Measurements from ENCODE around the gene UXS1. TPM values are rescaled to one million over a fixed set of nuclear protein-coding genes. Genes with fewer than 3 reads are reported as not detected.

UXS1 gene
- total RNA-seq, 4 donors from 2014 or later, result 37.0 to 86.6 (median 62.5) TPM

GRCh38 chr2:106117882-106118684 is 76.0 kb downstream of the UXS1 start:
- H3K36me3 ChIP-seq, result no peaks in the 10 kb centered on the region
- H3K4me3 ChIP-seq, result no peak overlapping the region
- 65 to 77% methylated on average over 6 to 9 of the region's 9 CpGs for WGBS, 2 donors (ENCODE audit: low coverage in 1 of 2)
- H3K9me3 ChIP-seq, result no peaks in the 10 kb centered on the region
- H3K27me3 ChIP-seq, result no peaks in the 10 kb centered on the region
- no peak overlapping the region for H3K27ac ChIP-seq
- DNase-seq, result no peak
- intact Hi-C loops (cut with DNase I; ENCODE audit: low total_unique reads), result no loop called here
- no peaks in the 10 kb centered on the region for H3K4me1 ChIP-seq
- TF ChIP-seq CTCF (IDR thresholded peaks at IDR 0.05) (no peak), POLR2A (IDR thresholded peaks at IDR 0.05) (no peak), EP300 (IDR thresholded peaks at IDR 0.05; ENCODE audit: low read depth) (no peak), POLR2AphosphoS5 (IDR thresholded peaks at IDR 0.05) (no peak)
- in situ Hi-C loops (cut with MboI; ENCODE audit: low pct_ligation_motif_present in 1 of 4, low pct_unique_long_range_greater_than_20kb in 1 of 4, low sequenced_read_pairs in 3 of 4), result loop anchor here in 2 of 4 donors (25.0 kb wide), 2 partner anchors 419 to 469 kb away; no protein-coding TSS in a partner anchor

GRCh38 chr2:106117347-106117746 is 76.8 kb downstream of the UXS1 start:
- in situ Hi-C loops (cut with MboI; ENCODE audit: low pct_ligation_motif_present in 1 of 4, low pct_unique_long_range_greater_than_20kb in 1 of 4, low sequenced_read_pairs in 3 of 4) (loop anchor here in 2 of 4 donors (25.0 kb wide), 2 partner anchors 420 to 470 kb away; no protein-coding TSS in a partner anchor), intact Hi-C loops (cut with DNase I; ENCODE audit: low total_unique reads) (no loop called here)
- H3K4me1 ChIP-seq, result no peaks in the 10 kb centered on the region
- H3K9me3 ChIP-seq, result no peaks in the 10 kb centered on the region
- no peaks in the 10 kb centered on the region for H3K27me3 ChIP-seq
- no peaks in the 10 kb centered on the region for H3K36me3 ChIP-seq
- WGBS, 2 donors (ENCODE audit: low coverage in 1 of 2), result 92% methylated on average over 5 of the region's 5 CpGs; no CpG with 5 or more reads in 1 of the 2 donors
- H3K4me3 ChIP-seq, result no peak overlapping the region
- DNase-seq, result no peak
- no peak overlapping the region for H3K27ac ChIP-seq
- no peak for TF ChIP-seq POLR2AphosphoS5 (IDR thresholded peaks at IDR 0.05)
- TF ChIP-seq CTCF (IDR thresholded peaks at IDR 0.05), result no peak
- TF ChIP-seq EP300 (IDR thresholded peaks at IDR 0.05; ENCODE audit: low read depth), result no peak
- no peak for TF ChIP-seq POLR2A (IDR thresholded peaks at IDR 0.05)

GRCh38 chr2:106116248-106116647 is 77.9 kb downstream of the UXS1 start:
- no peak for DNase-seq
- H3K36me3 ChIP-seq, result no peaks in the 10 kb centered on the region
- no peak overlapping the region for H3K4me3 ChIP-seq
- WGBS, 2 donors (ENCODE audit: low coverage in 1 of 2), result 88 to 90% methylated on average over 3 to 5 of the region's 5 CpGs
- in situ Hi-C loops (cut with MboI; ENCODE audit: low pct_ligation_motif_present in 1 of 4, low pct_unique_long_range_greater_than_20kb in 1 of 4, low sequenced_read_pairs in 3 of 4) (loop anchor here in 2 of 4 donors (25.0 kb wide), 2 partner anchors 421 to 471 kb away; no protein-coding TSS in a partner anchor), intact Hi-C loops (cut with DNase I; ENCODE audit: low total_unique reads) (no loop called here)
- H3K27ac ChIP-seq, result no peak overlapping the region
- H3K9me3 ChIP-seq, result no peaks in the 10 kb centered on the region
- TF ChIP-seq CTCF (IDR thresholded peaks at IDR 0.05), result no peak
- TF ChIP-seq POLR2A (IDR thresholded peaks at IDR 0.05), result no peak
- TF ChIP-seq POLR2AphosphoS5 (IDR thresholded peaks at IDR 0.05), result no peak
- TF ChIP-seq EP300 (IDR thresholded peaks at IDR 0.05; ENCODE audit: low read depth), result no peak
- no peaks in the 10 kb centered on the region for H3K27me3 ChIP-seq
- no peaks in the 10 kb centered on the region for H3K4me1 ChIP-seq

GRCh38 chr2:106115665-106116064 is 78.4 kb downstream of the UXS1 start:
- WGBS, 2 donors (ENCODE audit: low coverage in 1 of 2), result 88% methylated on average over 4 of the region's 4 CpGs; no CpG with 5 or more reads in 1 of the 2 donors
- Histone ChIP-seq H3K36me3 (peaks cover 0 to 5% (median 0%) of the 10 kb centered on the region in 4 donors), H3K27ac (no peak overlapping the region), H3K4me3 (no peak overlapping the region), H3K9me3 (no peaks in the 10 kb centered on the region), H3K4me1 (no peaks in the 10 kb centered on the region), H3K27me3 (no peaks in the 10 kb centered on the region)
- intact Hi-C loops (cut with DNase I; ENCODE audit: low total_unique reads) (no loop called here), in situ Hi-C loops (cut with MboI; ENCODE audit: low pct_ligation_motif_present in 1 of 4, low pct_unique_long_range_greater_than_20kb in 1 of 4, low sequenced_read_pairs in 3 of 4) (loop anchor here in 2 of 4 donors (25.0 kb wide), 2 partner anchors 422 to 472 kb away; no protein-coding TSS in a partner anchor)
- TF ChIP-seq EP300 (IDR thresholded peaks at IDR 0.05; ENCODE audit: low read depth), result no peak
- no peak for TF ChIP-seq POLR2AphosphoS5 (IDR thresholded peaks at IDR 0.05)
- TF ChIP-seq POLR2A (IDR thresholded peaks at IDR 0.05), result no peak
- TF ChIP-seq CTCF (IDR thresholded peaks at IDR 0.05), result no peak
- DNase-seq, result no peak

Data from transverse colon (tissue), 4 donors.